ENCODE measurements around the gene GALNT18. TPM values are rescaled to one million over a fixed set of nuclear protein-coding genes. Genes with fewer than 3 reads are reported as not detected.

The GALNT18 gene
- total RNA-seq, 2 donors from 2014 or later = 28.2 to 57.8 TPM

- H3K9me3 ChIP-seq = no peaks in the 10 kb centered on the region
- H3K4me3 ChIP-seq = no peak overlapping the region
- DNase-seq (ENCODE audit: low spot score) (no peak), ATAC-seq (ENCODE audit: insufficient number of reproducible peaks, low FRiP score, low read depth) (no peak)
- TF ChIP-seq CTCF (IDR thresholded peaks at IDR 0.05) = no peak
- H3K27me3 ChIP-seq (replicated peaks; ENCODE audit: insufficient read depth) = no peaks in the 10 kb centered on the region
- H3K27ac ChIP-seq = no peak overlapping the region
- H3K36me3 ChIP-seq = no peaks in the 10 kb centered on the region
- H3K4me1 ChIP-seq (ENCODE audit: control insufficient read depth in 1 of 2, low read depth in 2 of 2) = no peaks in the 10 kb centered on the region
These were observed 186.2 kb downstream of the GALNT18 start for GRCh38 chr11:11435635-11436034.

- H3K36me3 ChIP-seq = no peaks in the 10 kb centered on the region
- ATAC-seq (ENCODE audit: insufficient number of reproducible peaks, low FRiP score, low read depth) = no peak
These were observed 187.8 kb downstream of the GALNT18 start for GRCh38 chr11:11433960-11434359.

GRCh38 chr11:11432621-11433319 lies 189.0 kb downstream of the GALNT18 start:
- DNase-seq (ENCODE audit: low spot score) = no peak
- Histone ChIP-seq H3K4me1 (ENCODE audit: control insufficient read depth in 1 of 2, low read depth in 2 of 2) (no peaks in the 10 kb centered on the region), H3K4me3 (no peak overlapping the region)

More at GRCh38 chr11:11433960-11434359, 187.8 kb downstream of the GALNT18 start:
- no peak overlapping the region for H3K4me3 ChIP-seq
- H3K27me3 ChIP-seq (replicated peaks; ENCODE audit: insufficient read depth) = no peaks in the 10 kb centered on the region
- no peaks in the 10 kb centered on the region for H3K4me1 ChIP-seq (ENCODE audit: control insufficient read depth in 1 of 2, low read depth in 2 of 2)
- no peak for DNase-seq (ENCODE audit: low spot score)
- no peaks in the 10 kb centered on the region for H3K9me3 ChIP-seq
- no peak overlapping the region for H3K27ac ChIP-seq
- TF ChIP-seq CTCF (IDR thresholded peaks at IDR 0.05) = no peak

GRCh38 chr11:11430431-11430830 lies 191.4 kb downstream of the GALNT18 start:
- no peak overlapping the region for H3K27ac ChIP-seq
- H3K4me3 ChIP-seq = no peak overlapping the region
- no peak for TF ChIP-seq CTCF (IDR thresholded peaks at IDR 0.05)
- H3K27me3 ChIP-seq (replicated peaks; ENCODE audit: insufficient read depth) = no peaks in the 10 kb centered on the region
- H3K4me1 ChIP-seq (ENCODE audit: control insufficient read depth in 1 of 2, low read depth in 2 of 2) = peaks cover 0 to 13% of the 10 kb centered on the region in 2 donors
- H3K9me3 ChIP-seq = no peaks in the 10 kb centered on the region
- ATAC-seq (ENCODE audit: insufficient number of reproducible peaks, low FRiP score, low read depth) (no peak), DNase-seq (ENCODE audit: low spot score) (no peak)
- H3K36me3 ChIP-seq = no peaks in the 10 kb centered on the region

More at GRCh38 chr11:11432621-11433319, 189.0 kb downstream of the GALNT18 start:
- H3K36me3 ChIP-seq = no peaks in the 10 kb centered on the region
- no peak for TF ChIP-seq CTCF (IDR thresholded peaks at IDR 0.05)
- no peaks in the 10 kb centered on the region for H3K27me3 ChIP-seq (replicated peaks; ENCODE audit: insufficient read depth)
- H3K27ac ChIP-seq = no peak overlapping the region
- H3K9me3 ChIP-seq = no peaks in the 10 kb centered on the region
- ATAC-seq (ENCODE audit: insufficient number of reproducible peaks, low FRiP score, low read depth) = no peak

GRCh38 chr11:11428714-11429113 lies 193.1 kb downstream of the GALNT18 start:
- H3K9me3 ChIP-seq = no peaks in the 10 kb centered on the region
- no peak overlapping the region for H3K4me3 ChIP-seq
- ATAC-seq (ENCODE audit: insufficient number of reproducible peaks, low FRiP score, low read depth) (no peak), DNase-seq (ENCODE audit: low spot score) (no peak)
- H3K4me1 ChIP-seq (ENCODE audit: control insufficient read depth in 1 of 2, low read depth in 2 of 2) = peaks cover 0 to 13% of the 10 kb centered on the region in 2 donors
- TF ChIP-seq CTCF (IDR thresholded peaks at IDR 0.05) = no peak
- no peaks in the 10 kb centered on the region for H3K27me3 ChIP-seq (replicated peaks; ENCODE audit: insufficient read depth)
- no peak overlapping the region for H3K27ac ChIP-seq
- H3K36me3 ChIP-seq = no peaks in the 10 kb centered on the region
